ENCODE results near the gene TADA2B.
"Not testable (repeated sequence)": the region's sequence is repeated elsewhere in the genome, so short reads cannot be mapped to it uniquely, and the experiment has no call there.

The TADA2B gene

GRCh38 chr4:7061815-7062214 is 18.6 kb downstream of the TADA2B start:
- DNase-seq = no peak

DNA sequence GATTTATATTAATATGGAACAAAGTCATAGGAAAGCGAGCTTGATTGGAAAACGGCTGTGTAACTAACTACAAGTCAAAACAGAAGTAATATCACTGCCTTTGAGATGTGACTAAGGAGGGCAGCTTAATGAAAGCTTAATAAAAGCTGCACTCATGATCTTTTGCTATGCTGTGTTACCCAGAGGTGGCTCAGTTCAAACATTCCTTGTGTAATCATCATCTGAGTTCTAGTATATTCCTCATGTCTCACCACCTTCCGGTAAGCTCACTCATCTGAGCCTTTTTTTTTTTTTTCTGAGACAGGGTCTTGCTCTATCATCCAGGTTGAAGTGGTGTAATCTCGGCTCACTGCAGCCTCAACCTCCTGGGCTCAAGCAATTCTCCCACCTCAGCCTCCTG is 19.6 kb downstream of the TADA2B start:
- DNase-seq = no peak

GRCh38 chr4:7063362-7063761 is 20.2 kb downstream of the TADA2B start:
- DNase-seq = no peak

DNA sequence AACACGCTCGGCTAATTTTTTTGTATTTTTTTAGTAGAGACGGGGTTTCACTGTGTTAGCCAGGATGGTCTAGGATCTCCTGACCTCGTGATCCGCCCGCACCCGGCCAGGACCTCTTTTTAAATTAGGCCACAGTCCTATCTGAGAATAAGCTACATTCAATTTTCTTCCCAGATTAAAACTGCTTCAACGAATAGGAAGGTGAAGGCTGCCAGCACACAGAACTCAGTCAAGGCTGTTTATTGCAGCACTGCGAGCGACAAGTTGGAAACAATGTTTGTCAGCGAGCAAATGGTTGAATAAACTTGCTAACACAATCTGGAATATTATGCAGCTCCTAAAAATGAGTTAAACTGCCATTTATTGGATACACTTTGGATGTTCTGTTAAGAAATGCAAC is 22.8 kb downstream of the TADA2B start:
- DNase-seq = no peak

DNA sequence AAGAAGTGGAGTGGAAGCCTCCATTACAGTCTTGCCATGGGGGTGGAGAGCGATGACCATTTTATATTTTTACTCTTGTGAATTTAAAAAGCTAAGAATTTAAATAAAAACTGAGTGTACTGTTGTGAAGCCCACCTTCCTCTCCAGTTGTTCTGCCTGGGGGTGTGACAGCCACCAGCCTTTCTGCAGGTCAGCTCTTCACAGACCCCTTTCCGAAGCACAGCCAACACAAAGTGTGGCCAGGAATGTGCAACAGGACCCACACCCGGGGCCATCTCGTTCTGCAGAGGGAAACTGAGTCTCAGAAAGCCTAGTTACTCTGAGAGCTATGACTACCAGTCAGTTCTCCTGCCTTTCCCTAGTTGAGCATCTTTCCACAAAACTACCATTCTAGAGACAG is 23.3 kb downstream of the TADA2B start:
- DNase-seq = no peak

DNA sequence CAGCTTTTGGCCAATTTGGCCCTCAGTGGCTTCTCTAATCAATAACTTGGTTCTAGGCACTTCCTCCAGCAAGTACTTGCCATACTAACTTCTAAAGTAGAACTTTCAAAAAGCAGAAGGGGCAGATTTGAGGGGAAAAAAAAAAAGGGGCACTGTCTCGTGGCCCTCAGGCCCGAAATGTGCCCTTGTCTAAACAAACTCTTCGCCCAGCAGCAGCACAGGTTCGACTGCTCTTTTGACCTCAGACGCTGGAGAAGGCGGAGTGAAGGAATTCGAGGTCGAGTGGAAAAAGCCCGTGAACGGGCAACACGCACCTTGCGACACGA is 23.9 kb downstream of the TADA2B start:
- no peak for DNase-seq

DNA sequence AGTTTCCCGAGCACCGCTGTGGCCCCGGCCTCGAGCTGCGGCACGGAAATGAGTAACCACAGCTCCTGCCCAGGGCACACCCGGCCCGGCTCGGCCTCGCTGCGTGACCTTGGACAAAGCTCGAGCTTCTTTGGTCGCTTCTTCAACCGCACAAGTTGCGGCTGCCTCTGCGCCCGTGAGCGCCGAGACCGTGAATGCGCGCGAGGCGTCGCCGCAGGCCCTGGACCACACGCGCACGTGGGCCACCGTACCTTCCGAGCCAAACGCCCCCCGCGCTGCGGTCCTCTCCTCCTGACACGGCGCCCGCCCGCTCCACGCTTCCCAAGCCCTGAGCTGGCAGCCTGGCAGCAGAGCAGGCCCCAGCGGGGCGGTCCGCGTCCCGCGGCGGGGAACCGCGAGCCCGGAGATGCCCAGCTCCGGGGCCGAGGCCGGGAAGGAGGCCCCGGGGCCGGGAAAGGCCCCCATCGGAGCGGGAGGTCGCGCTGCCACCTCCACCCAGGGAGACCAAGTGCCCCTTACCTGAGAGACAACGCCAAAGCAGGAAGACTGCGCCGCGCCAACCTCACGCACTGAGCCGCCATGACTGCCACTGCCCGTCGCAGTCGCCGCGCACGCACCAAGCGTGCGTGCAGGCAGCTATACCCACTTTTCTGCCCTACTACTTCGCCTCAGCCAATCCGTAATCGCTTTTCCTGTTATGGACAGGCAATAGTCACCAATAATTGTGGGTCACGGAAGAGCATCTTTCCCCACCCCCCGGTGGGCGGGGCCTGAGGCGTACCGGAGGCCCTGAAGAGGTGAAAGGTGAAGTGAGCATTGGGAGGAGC is 24.5 kb downstream of the TADA2B start, which contains the start of gene GRPEL1:
Gene GRPEL1, minus strand, starts transcription at position 613 of the 827 bp plus-strand sequence. Its CDS starts 32 bp downstream, at position 581.
- DNase-seq = peak; percentile 84 to 93

- DNase-seq = no peak
Measured at GRCh38 chr4:7068279-7068842, 25.2 kb downstream of the TADA2B start.

- DNase-seq = no peak
Measured at GRCh38 chr4:7068883-7069282, 25.7 kb downstream of the TADA2B start.

DNA sequence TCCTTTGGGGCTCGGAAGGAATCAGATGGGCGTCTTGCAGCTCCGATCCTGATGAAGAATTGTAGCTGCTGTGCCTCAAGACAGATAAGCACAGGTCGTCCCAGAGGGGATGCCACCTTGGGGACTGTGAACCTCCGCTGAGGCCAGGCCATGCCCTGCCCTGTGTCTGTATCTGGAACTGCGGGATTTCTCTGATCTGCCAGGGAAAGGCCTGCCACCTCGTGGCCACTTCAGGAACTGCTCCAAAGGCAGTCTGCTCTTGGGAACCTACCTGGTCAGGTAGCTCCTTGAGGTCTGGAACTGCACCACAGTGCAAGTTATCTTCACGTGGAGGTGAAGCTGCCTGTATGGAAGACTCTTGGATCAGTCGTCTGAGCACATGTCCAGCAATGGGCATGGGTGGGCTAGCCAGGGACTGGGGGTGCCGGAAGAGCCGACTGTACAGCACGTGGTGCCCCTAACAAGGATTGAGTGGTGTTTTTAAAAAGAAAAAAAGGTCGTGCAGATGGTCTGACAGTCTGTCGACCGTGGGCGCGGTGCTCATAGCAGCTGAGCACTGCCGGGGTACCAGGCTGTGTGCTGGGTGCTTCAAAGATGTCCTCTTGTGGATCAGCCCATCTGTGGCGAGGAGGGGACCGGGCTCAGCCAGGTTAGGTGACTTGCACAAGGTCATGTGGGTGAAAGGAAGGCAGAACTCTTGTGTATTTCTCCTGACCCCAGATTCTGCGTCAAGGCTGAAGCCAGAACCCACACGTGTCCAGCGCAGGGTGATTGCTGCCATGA is 27.7 kb downstream of the TADA2B start:
- peak; percentile 28 to 45 for DNase-seq

DNA sequence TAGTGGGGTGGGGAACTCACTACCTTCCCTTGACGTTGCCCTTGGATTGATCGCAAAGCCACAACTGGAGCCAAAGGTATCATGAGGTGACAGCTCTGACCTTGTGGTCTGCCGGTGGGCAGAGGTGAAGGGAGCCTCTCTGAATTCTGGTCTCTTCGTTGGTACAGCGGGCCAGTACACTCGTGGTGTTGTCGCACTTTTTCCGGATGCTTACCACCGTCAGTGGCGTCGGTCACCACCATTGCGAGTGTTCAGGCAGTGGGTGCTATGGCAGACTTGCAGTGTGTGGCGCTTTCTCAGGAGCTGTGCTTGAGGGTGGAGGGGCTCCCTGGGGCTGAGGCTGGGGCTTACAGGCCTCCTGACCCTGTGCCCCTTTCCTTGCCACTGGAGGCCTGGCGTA is 29.9 kb downstream of the TADA2B start:
- no peak for DNase-seq

- peak; percentile 18 to 30 for DNase-seq
Measured at GRCh38 chr4:7073526-7074390, 30.6 kb downstream of the TADA2B start.

GRCh38 chr4:7074426-7074825 is 31.3 kb downstream of the TADA2B start:
- DNase-seq = no peak

GRCh38 chr4:7075962-7076695 is 33.0 kb downstream of the TADA2B start:
- no peak for DNase-seq

DNA sequence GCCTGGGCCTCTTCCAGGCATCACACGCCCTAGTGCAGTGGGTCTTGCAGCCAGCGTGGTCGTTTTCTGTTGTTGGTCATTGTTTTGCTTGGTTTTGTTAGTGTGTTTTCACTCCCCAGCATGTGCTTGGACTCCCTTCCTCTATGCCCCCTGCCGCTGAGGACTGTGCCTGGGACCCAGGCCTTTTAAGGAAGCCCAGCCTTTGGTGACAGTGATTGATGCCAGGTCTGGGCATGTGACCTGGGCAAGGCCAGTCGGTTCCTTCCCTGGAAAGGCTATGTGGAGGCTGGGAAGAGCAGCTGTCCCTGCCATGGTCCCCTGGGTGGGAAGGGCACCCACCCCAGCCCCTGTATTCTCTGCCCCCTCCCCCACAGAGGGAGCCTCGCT is 33.5 kb downstream of the TADA2B start:
- no peak for DNase-seq

DNA sequence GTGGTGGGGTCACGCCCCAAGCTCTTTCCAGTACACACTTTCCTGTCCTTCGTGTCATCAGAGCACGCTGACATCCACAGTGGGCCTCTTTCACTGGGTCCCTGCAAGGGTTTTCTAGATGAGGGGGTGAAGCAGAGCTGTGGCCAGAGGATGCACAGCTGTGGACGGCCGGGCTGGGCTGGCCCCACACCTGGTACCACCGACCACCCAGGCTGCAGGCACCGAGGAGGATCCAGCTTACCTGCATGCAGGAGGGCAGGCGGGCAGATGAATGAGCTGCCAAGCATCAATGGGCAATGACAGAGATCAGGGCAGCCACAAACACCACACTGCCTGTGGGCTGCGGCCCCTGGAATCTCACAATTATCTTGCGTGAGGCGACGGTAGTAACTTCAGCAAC is 34.2 kb downstream of the TADA2B start:
- no peak for DNase-seq

GRCh38 chr4:7078025-7078424 is 34.9 kb downstream of the TADA2B start:
- no peak for DNase-seq

GRCh38 chr4:7079483-7079882 is 36.3 kb downstream of the TADA2B start:
- not testable (repeated sequence) for DNase-seq

DNA sequence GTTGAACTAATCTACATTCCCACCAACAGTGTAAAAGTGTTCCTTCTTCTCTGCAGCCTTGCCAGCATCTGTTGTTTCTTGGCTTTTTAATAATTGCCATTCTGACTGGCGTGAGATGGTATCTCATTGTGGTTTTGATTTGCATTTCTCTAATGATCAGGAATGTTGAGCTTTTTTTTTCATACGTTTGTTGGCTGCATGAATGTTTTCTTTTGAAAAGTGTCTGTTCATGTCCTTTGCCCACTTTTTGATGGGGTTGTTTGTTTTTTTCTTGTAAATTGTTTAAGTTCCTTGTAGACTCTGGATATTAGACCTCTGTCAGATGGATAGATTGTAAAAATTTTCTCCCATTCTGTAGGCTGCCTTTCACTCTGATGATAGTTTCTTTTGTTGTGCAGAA is 36.7 kb downstream of the TADA2B start:
- not testable (repeated sequence) for DNase-seq

DNA sequence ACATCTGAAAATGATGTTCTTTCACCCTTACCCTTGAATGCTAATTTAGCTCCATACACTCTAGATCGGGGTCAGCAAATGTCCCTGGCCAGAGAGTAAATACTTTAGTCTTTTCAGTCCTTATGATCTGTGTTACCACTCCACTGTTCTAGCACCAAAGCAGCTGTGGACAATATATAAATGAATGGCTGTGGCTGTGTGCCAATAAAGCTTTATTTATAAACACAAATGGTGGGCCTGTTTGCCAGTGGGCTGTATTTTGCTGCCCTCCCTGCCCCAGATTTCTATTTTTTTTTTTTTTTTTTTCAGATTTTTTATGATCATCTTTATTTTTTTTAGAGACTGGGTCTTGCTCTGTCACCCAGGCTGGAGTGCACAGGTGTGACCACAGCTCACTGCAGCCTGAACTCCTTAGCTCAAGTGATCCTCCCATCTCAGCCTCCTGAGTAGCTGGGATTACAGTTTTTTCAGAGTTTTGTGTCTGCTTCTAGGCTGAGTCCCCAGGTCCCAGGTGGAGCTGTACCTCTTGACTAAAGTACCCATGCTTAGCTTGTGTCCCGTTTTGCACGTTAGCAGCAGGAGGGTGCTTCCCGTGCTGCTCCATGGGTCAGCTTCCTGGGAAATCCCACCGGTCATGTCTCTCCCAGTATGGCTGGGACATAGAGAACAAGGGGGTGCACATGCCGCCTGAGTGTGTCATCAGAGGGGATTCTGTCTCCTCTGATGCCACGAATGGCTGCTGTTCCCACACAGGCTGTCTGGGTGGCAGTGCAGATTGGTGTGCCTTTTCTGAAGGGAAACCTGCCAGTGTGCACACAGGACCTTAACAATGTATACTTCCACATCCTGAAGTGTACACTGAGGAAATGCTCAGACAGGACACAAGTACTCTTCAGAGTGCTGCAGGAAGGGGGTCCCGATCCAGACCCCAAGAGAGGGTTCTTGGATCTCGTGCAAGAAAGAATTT is 40.7 kb downstream of the TADA2B start:
- DNase-seq = no peak

- not testable (repeated sequence) for DNase-seq
Measured at GRCh38 chr4:7084564-7084961, 41.4 kb downstream of the TADA2B start.

Data from SHP77 (cell line).